GM20000 (cell line): ENCODE results near the gene CD47.

Experiments
- DNase-seq: peaks from one replicate; pipeline ENCODE4 v3.0.0; 2012; ENCODE audit warnings: low spot score
- CTCF ChIP-seq: IDR thresholded peaks from 2 replicates; pipeline ENCODE4 v1.5.1; 2012; ENCODE audit warnings: mild to moderate bottlenecking, control low read depth; ENCODE audit errors: extremely low read depth, missing control alignments

The CD47 gene

GRCh38 chr3:108053067-108053466 lies 37.8 kb downstream of the CD47 start:
- no peak for TF ChIP-seq CTCF
- no peak for DNase-seq

DNA sequence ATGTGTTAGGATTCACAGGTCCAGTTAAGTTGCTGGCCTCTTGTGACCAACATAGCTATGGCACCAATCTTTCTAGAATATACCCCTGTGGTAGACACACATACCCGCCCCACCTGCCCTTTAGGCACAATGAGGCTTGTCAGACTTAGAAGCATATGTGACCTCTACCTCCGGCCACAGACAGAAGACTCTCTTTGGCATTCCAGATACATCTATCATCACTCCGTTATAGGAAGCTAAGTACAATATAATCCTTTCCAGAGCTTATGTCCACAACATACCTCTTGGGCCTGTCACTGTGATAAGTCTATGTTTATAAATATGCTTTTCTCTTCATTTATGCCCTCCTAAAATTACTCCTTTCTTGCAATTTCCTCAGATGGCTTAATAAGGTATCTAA lies 39.8 kb downstream of the CD47 start:
- no peak for TF ChIP-seq CTCF
- no peak for DNase-seq

GRCh38 chr3:108047987-108048386 lies 42.8 kb downstream of the CD47 start:
- TF ChIP-seq CTCF, result no peak
- no peak for DNase-seq

DNA sequence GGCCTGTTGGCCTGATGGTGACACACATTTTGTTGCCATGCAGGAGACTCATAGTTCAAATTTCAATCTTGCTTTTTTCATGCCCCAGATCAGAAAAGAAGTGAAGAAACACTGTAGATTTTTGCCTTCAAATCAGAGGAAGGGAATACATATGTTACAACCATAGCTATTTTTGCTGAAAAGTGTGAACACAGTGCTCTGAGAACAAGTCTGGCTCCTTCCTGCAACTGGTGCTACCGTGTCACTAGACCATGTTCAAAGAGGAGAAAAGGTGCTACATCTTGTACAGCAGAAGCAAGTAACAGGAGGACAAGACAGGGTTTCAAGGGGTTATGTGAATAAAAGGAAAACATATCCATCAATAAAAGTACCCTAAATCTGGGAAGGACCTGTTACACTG lies 44.6 kb downstream of the CD47 start:
- no peak for DNase-seq
- no peak for TF ChIP-seq CTCF

DNA sequence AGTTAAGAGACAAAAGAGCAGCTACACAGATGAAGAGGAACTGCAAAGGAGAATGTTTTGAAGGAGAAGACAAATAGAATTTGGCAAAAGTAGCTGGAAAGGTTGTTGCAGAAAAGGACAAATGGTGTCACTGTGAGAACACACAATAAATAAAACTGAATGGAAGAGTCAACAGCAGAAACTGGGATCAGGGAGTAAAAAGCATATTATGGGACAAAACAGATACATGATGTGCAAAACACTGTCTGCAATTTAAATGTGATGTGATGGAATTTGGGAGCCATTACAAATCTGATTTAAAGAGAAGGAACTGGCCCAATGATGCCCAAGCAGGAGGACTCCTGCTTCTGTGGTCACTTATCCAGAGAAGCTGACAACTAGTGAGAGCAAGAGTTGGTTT lies 46.1 kb downstream of the CD47 start:
- no peak for DNase-seq
- TF ChIP-seq CTCF, result no peak

GRCh38 chr3:108042300-108042699 lies 48.5 kb downstream of the CD47 start:
- DNase-seq, result no peak
- no peak for TF ChIP-seq CTCF

GRCh38 chr3:108041253-108041652 lies 49.6 kb downstream of the CD47 start:
- TF ChIP-seq CTCF, result no peak
- no peak for DNase-seq
